HEK293 (cell line): Measurements from ENCODE around the gene SULT1C4.

Experiments
- CTCF ChIA-PET: fragments of 350-600 bp; formaldehyde crosslinking; extraction: SDS; loops from one replicate; lab custom pipeline; 2021; ENCODE audit warnings: antibody characterized with exemption; lab: Yijun Ruan, JAX
- POLR2A ChIA-PET: fragments of 300-600 bp; formaldehyde crosslinking; extraction: SDS; loops from one replicate; lab custom pipeline; 2020; ENCODE audit warnings: antibody characterized with exemption, inconsistent platforms; lab: Yijun Ruan, JAX
- H3K27ac ChIP-seq: fragments of 200-500 bp; sonication (Bioruptor generic); 2 replicates; pipeline ENCODE4 v1.5.1; 2014; ENCODE audit warnings: low read depth, low read length, control low read depth, inconsistent platforms; ENCODE audit errors: extremely low read depth
- H3K36me3 ChIP-seq, 2 experiments: fragments of 200-500 bp in 1 of 2; sonication (Bioruptor generic) in 1 of 2; 1 replicate in 1 of 2; 2 replicates in 1 of 2; pipeline ENCODE4 v1.5.1; 2014 to 2017; ENCODE audit warnings: inconsistent platforms in 2 of 2, low read length in 2 of 2; ENCODE audit not compliant: control insufficient read depth in 2 of 2, insufficient read depth in 1 of 2
- H3K4me1 ChIP-seq: fragments of 200-500 bp; sonication (Bioruptor generic); 2 replicates; pipeline ENCODE4 v1.5.1; 2014; ENCODE audit warnings: mild to moderate bottlenecking, low read length, inconsistent platforms; ENCODE audit not compliant: control insufficient read depth, insufficient read depth
- H3K4me3 ChIP-seq: 2 replicates; pipeline ENCODE4 v1.5.1; 2011; ENCODE audit warnings: low read depth, mild to moderate bottlenecking, control low read depth, low read length, moderate library complexity
- H3K9me3 ChIP-seq: fragments of 200-500 bp; sonication (Bioruptor generic); 2 replicates; pipeline ENCODE4 v1.5.1; 2014; ENCODE audit warnings: low read depth, low read length, inconsistent platforms; ENCODE audit not compliant: control insufficient read depth, insufficient read depth
- BCL6B ChIP-seq: fragments of 450-650 bp; formaldehyde crosslinking; IDR thresholded peaks from 2 replicates; pipeline ENCODE4 v1.5.1; 2017; ENCODE audit warnings: missing biosample characterization, missing genetic modification characterization
- HOXD13 ChIP-seq: sonication (generic); formaldehyde crosslinking; IDR thresholded peaks from 2 replicates; pipeline ENCODE4 v1.8.0; 2022; ENCODE audit warnings: missing genetic modification reagents, borderline replicate concordance
- KLF10 ChIP-seq: fragments of 450-650 bp; IDR thresholded peaks from 2 replicates; pipeline ENCODE4 v1.5.1; 2018; ENCODE audit warnings: missing biosample characterization, mild to moderate bottlenecking, missing genetic modification characterization
- OSR2 ChIP-seq: fragments of 450-650 bp; formaldehyde crosslinking; IDR thresholded peaks from 2 replicates; pipeline ENCODE4 v1.5.1; 2016; ENCODE audit warnings: missing biosample characterization, missing genetic modification characterization
- SALL2 ChIP-seq: fragments of 450-650 bp; formaldehyde crosslinking; IDR thresholded peaks from 2 replicates; pipeline ENCODE4 v1.5.0; 2017; ENCODE audit warnings: missing biosample characterization, mild to moderate bottlenecking, missing genetic modification characterization, borderline replicate concordance
- SETDB1 ChIP-seq: IDR thresholded peaks from one replicate; pipeline ENCODE4 v1.6.1; 2017; ENCODE audit warnings: mild to moderate bottlenecking, low read length, moderate library complexity, mixed read lengths; ENCODE audit not compliant: insufficient read length
- SP2 ChIP-seq: fragments of 450-650 bp; formaldehyde crosslinking; IDR thresholded peaks from 2 replicates; pipeline ENCODE4 v1.5.1; 2016; ENCODE audit warnings: missing biosample characterization, missing genetic modification characterization
- TRIM28 ChIP-seq: IDR thresholded peaks from 2 replicates; pipeline ENCODE4 v1.6.1; 2011; ENCODE audit warnings: low read length, control low read depth, borderline replicate concordance
- ZBTB20 ChIP-seq: fragments of 450-650 bp; formaldehyde crosslinking; IDR thresholded peaks from 2 replicates; pipeline ENCODE4 v1.5.1; 2016; ENCODE audit warnings: missing biosample characterization, missing genetic modification characterization
- ZBTB8A ChIP-seq: fragments of 450-650 bp; formaldehyde crosslinking; IDR thresholded peaks from 2 replicates; pipeline ENCODE4 v1.5.1; 2016; ENCODE audit warnings: missing biosample characterization, missing genetic modification characterization
- ZEB2 ChIP-seq: fragments of 450-650 bp; formaldehyde crosslinking; IDR thresholded peaks from 2 replicates; pipeline ENCODE4 v1.5.1; 2016; ENCODE audit warnings: missing biosample characterization, missing genetic modification characterization
- ZFP37 ChIP-seq: fragments of 450-650 bp; formaldehyde crosslinking; IDR thresholded peaks from 2 replicates; pipeline ENCODE4 v1.5.1; 2016; ENCODE audit warnings: missing biosample characterization, missing genetic modification characterization
- ZNF112 ChIP-seq: fragments of 450-650 bp; formaldehyde crosslinking; IDR thresholded peaks from 2 replicates; pipeline ENCODE4 v1.5.0; 2017; ENCODE audit warnings: missing biosample characterization, missing genetic modification characterization
- ZNF140 ChIP-seq: fragments of 450-650 bp; formaldehyde crosslinking; IDR thresholded peaks from 2 replicates; pipeline ENCODE4 v1.5.1; 2016; ENCODE audit warnings: missing biosample characterization, missing genetic modification characterization
- ZNF23 ChIP-seq: fragments of 450-650 bp; formaldehyde crosslinking; IDR thresholded peaks from 2 replicates; pipeline ENCODE4 v1.5.1; 2016; ENCODE audit warnings: missing biosample characterization, missing genetic modification characterization, borderline replicate concordance
- ZNF239 ChIP-seq: fragments of 450-650 bp; formaldehyde crosslinking; IDR thresholded peaks from 2 replicates; pipeline ENCODE4 v1.5.1; 2016; ENCODE audit warnings: missing biosample characterization, missing genetic modification characterization
- ZNF266 ChIP-seq: fragments of 450-650 bp; formaldehyde crosslinking; IDR thresholded peaks from 2 replicates; pipeline ENCODE4 v1.5.1; 2016; ENCODE audit warnings: missing biosample characterization, missing genetic modification characterization, low read depth
- ZNF341 ChIP-seq: fragments of 450-650 bp; formaldehyde crosslinking; IDR thresholded peaks from 2 replicates; pipeline ENCODE4; 2016; ENCODE audit warnings: low read depth, missing biosample characterization, missing genetic modification characterization
- ZNF350 ChIP-seq: fragments of 450-650 bp; formaldehyde crosslinking; IDR thresholded peaks from 2 replicates; pipeline ENCODE4 v1.5.0; 2017; ENCODE audit warnings: missing biosample characterization, mild to moderate bottlenecking, missing genetic modification characterization
- ZNF670 ChIP-seq: fragments of 450-650 bp; formaldehyde crosslinking; IDR thresholded peaks from 2 replicates; pipeline ENCODE4 v1.5.1; 2016; ENCODE audit warnings: missing biosample characterization, missing genetic modification characterization, low read depth
- ZNF776 ChIP-seq: fragments of 450-650 bp; formaldehyde crosslinking; IDR thresholded peaks from 2 replicates; pipeline ENCODE4 v1.5.0; 2017; ENCODE audit warnings: missing biosample characterization, missing genetic modification characterization, borderline replicate concordance

Gene SULT1C4

GRCh38 chr2:108363024-108363907 lies 14.5 kb upstream of the SULT1C4 start (continued):
- no peak for TF ChIP-seq ZNF670 (tag by site-specific recombination)
- TF ChIP-seq HOXD13, result no peak
- TF ChIP-seq ZNF266 (tag by site-specific recombination), result no peak
- TF ChIP-seq ZNF776, result no peak
- no peak for TF ChIP-seq ZEB2
- no peak for TF ChIP-seq KLF10 (tag by site-specific recombination)
- no peak for TF ChIP-seq ZBTB8A
- TF ChIP-seq ZNF23 (tag by site-specific recombination), result no peak
- no peak for TF ChIP-seq ZNF341 (tag by site-specific recombination)
- TF ChIP-seq ZNF239 (tag by site-specific recombination), result no peak

DNA sequence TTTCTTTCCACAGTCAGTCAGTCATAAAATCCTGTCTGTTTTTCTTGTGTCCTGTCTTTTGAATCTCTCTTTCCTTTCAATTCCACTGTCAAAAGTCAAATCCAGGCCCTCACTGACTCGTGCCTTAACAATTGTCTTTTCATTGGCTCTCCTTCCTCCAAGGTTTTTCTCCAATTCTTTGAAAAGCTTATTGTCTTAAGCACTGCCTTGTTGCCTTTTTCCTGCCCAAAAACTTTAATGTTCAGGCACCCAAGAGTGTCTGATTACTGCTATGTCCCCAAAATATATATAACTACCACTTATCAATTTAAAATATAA lies 13.9 kb upstream of the SULT1C4 start:
- CTCF ChIA-PET, result interaction anchor here (1.5 kb wide), 1 partner anchor 10 kb away, joined by 3 read pairs; no protein-coding TSS in a partner anchor
- no peak overlapping the region for H3K27ac ChIP-seq
- no peak overlapping the region for H3K4me3 ChIP-seq
- no peaks in the 10 kb centered on the region for H3K36me3 ChIP-seq
- POLR2A ChIA-PET, result no interaction called here
- no peaks in the 10 kb centered on the region for H3K9me3 ChIP-seq
- no peak for TF ChIP-seq ZNF112
- no peak for TF ChIP-seq OSR2 (tag by site-specific recombination)
- TF ChIP-seq SP2 (tag by site-specific recombination), result no peak
- TF ChIP-seq ZFP37 (tag by site-specific recombination), result no peak
- no peak for TF ChIP-seq ZNF350 (tag by site-specific recombination)
- TF ChIP-seq, all 188 proteins: peak for 0
- no peaks in the 10 kb centered on the region for H3K4me1 ChIP-seq

DNA sequence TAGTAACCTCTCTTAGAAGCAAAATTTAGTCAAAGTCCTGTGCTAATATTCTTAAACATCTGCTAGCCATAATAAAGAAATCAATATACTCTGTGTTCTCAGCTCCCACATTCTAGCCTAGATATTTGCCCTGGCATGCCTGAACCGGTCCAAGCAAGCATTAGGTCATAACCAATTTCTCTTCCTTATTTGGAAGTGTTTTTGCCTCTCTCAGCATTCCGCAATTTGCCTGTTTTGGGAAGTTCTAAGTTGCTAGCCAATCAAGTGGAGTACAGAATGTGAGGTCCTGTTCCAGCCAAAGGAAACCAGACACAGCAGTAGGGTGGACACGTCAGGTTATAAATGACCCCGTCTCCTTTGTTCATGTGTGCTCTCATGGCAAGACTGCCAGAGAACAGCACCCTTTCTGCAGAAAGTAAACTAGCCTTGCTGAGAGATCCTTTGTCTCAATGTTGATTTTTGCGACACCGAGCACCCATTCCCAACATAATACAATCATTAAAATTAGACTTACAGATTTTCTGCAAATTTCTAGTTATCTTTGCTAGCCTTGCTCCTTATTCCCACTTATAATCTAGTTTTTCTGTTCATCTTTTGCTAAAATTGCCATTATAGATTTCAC lies 13.0 kb upstream of the SULT1C4 start:
- no peak overlapping the region for H3K27ac ChIP-seq
- POLR2A ChIA-PET, result no interaction called here

GRCh38 chr2:108365656-108366055 lies 12.1 kb upstream of the SULT1C4 start:
- H3K4me1 ChIP-seq, result no peaks in the 10 kb centered on the region
- no peaks in the 10 kb centered on the region for H3K9me3 ChIP-seq
- POLR2A ChIA-PET, result no interaction called here
- no peak overlapping the region for H3K27ac ChIP-seq
- CTCF ChIA-PET, result no interaction called here
- no peaks in the 10 kb centered on the region for H3K36me3 ChIP-seq
- TF ChIP-seq SP2 (tag by site-specific recombination) (no peak), BCL6B (tag by site-specific recombination) (no peak), ZBTB20 (no peak)
- H3K4me3 ChIP-seq, result no peak overlapping the region

More for the DNA sequence above, 13.0 kb upstream of the SULT1C4 start:
- CTCF ChIA-PET, result interaction anchor here (1.5 kb wide), 1 partner anchor 11 kb away, joined by 3 read pairs; no protein-coding TSS in a partner anchor
- Histone ChIP-seq H3K4me3 (no peak overlapping the region), H3K9me3 (no peaks in the 10 kb centered on the region), H3K36me3 (no peaks in the 10 kb centered on the region), H3K4me1 (no peaks in the 10 kb centered on the region)
- TF ChIP-seq SALL2 (tag by site-specific recombination) (no peak), ZNF140 (no peak), SETDB1 (peak; percentile 99), TRIM28 (peak; percentile 88; the same call in 1 of the 2 replicates)
